ENCODE measurements around the gene RCL1.

Gene RCL1

GRCh38 chr9:4788703-4789102, 4.0 kb upstream of the RCL1 start:
- no peak overlapping the region for H3K27ac ChIP-seq
- TF ChIP-seq ZFX (IDR thresholded peaks at IDR 0.05) (no peak), CTCF (conservative IDR thresholded peaks at IDR 0.05) (no peak)

- TF ChIP-seq ZFX (IDR thresholded peaks at IDR 0.05) (no peak), CTCF (conservative IDR thresholded peaks at IDR 0.05) (no peak)
- H3K27ac ChIP-seq = peak overlapping the region; percentile 84
These were observed 631 bp upstream of the RCL1 start for GRCh38 chr9:4792054-4792571.

GRCh38 chr9:4793459-4794395, 983 bp downstream of the RCL1 start:
- TF ChIP-seq ZFX (IDR thresholded peaks at IDR 0.05) = no peak
- peak overlapping the region; percentile 84 for H3K27ac ChIP-seq

GRCh38 chr9:4794691-4795090, 1.9 kb downstream of the RCL1 start:
- no peak for TF ChIP-seq ZFX (IDR thresholded peaks at IDR 0.05)
- TF ChIP-seq CTCF (conservative IDR thresholded peaks at IDR 0.05) = no peak
- H3K27ac ChIP-seq = peak overlapping the region; percentile 30; the same call in 1 of the 2 replicates

- peak overlapping the region; percentile 30; the same call in 1 of the 2 replicates for H3K27ac ChIP-seq
These were observed 2.4 kb downstream of the RCL1 start for GRCh38 chr9:4795108-4795507.

GRCh38 chr9:4796530-4796929, 3.8 kb downstream of the RCL1 start:
- TF ChIP-seq ZFX (IDR thresholded peaks at IDR 0.05) (no peak), CTCF (conservative IDR thresholded peaks at IDR 0.05) (no peak)
- no peak overlapping the region for H3K27ac ChIP-seq

- no peak overlapping the region for H3K27ac ChIP-seq
- TF ChIP-seq ZFX (IDR thresholded peaks at IDR 0.05) (no peak), CTCF (conservative IDR thresholded peaks at IDR 0.05) (peak; percentile 66)
These were observed 4.5 kb downstream of the RCL1 start for GRCh38 chr9:4796988-4797853.

GRCh38 chr9:4797854-4798150, 5.1 kb downstream of the RCL1 start:
- TF ChIP-seq ZFX (IDR thresholded peaks at IDR 0.05) = no peak
- TF ChIP-seq CTCF (conservative IDR thresholded peaks at IDR 0.05) = no peak
- no peak overlapping the region for H3K27ac ChIP-seq
